Esophagus (tissue), 2 donors: ENCODE measurements around the gene PLCD3. TPM values are rescaled to one million over a fixed set of nuclear protein-coding genes. Genes with fewer than 3 reads are reported as not detected.
A peak's percentile ranks its signal among the peaks of the same experiment; 100 is the strongest.

Experiments used
- H3K27ac ChIP-seq, 2 donors: one replicate each; pipeline ENCODE4 v1.5.1; 2013; ENCODE audit warnings: low read depth in 2 of 2, mild to moderate bottlenecking in 2 of 2, inconsistent platforms in 1 of 2, low read length in 1 of 2, moderate library complexity in 1 of 2
- H3K27me3 ChIP-seq, 2 donors: one replicate each; pipeline ENCODE4 v1.6.1; 2013; ENCODE audit warnings: low read length in 2 of 2, control low read depth in 1 of 2, mild to moderate bottlenecking in 1 of 2; ENCODE audit not compliant: insufficient read depth in 2 of 2, control insufficient read depth in 1 of 2
- H3K36me3 ChIP-seq, 2 donors: one replicate each; pipeline ENCODE4 v1.6.1; 2013; ENCODE audit warnings: low read length in 1 of 2; ENCODE audit not compliant: control insufficient read depth in 2 of 2, insufficient read depth in 2 of 2
- H3K4me1 ChIP-seq, 2 donors: one replicate each; pipeline ENCODE4 v1.6.1; 2013; ENCODE audit warnings: low read length in 1 of 2; ENCODE audit not compliant: control insufficient read depth in 2 of 2, insufficient read depth in 2 of 2
- H3K4me3 ChIP-seq, 2 donors: one replicate each; pipeline ENCODE4 v1.5.1; 2013; ENCODE audit warnings: low read length in 2 of 2, mild to moderate bottlenecking in 2 of 2, low read depth in 1 of 2, moderate library complexity in 1 of 2
- H3K9me3 ChIP-seq, 2 donors: one replicate each; pipeline ENCODE4 v1.6.1; 2013; ENCODE audit warnings: mild to moderate bottlenecking in 2 of 2, low read depth in 1 of 2, low read length in 1 of 2, moderate library complexity in 1 of 2; ENCODE audit not compliant: control insufficient read depth in 2 of 2, insufficient read depth in 1 of 2
- WGBS, 2 donors: extraction: QIAGEN DNeasy Blood & Tissue Kit; methylation state at CpG; one replicate each; pipeline ENCODE4 v1.1.7; 2013; 5-methylcytosine and 5-hydroxymethylcytosine counted together
- polyA plus RNA-seq, 2 donors: library from polyadenylated mRNA; stranded (reverse); fragments of 200-250 nt; gene quantifications; one replicate each; pipeline ENCODE4 v1.2.3, GENCODE V29; 2013
- donor health status: healthy with polysubstance abuse.
- donor health status: Bipolar disorder and iron deficiency.

The PLCD3 gene
- polyA plus RNA-seq, 2 donors, result 34.2 to 47.3 TPM

DNA sequence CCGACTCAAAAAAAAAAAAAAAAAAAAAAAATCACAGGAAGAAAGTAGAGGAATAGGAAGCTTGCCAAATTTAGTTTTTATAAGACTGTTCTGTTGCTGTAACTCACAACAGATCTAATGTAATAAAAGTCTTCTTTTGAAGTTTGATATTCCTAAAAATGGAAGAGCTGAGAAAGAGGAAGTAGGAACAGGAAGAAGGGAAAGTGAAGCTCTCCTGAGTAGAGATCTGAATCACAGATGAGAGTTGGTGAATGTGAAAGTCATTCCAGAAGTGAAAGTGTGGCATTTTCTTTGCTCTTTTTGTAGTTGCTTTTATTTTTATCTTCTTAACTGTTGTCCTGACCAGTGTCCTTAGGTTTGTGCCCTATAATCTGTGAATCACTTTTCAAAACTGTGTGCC, 69.1 kb downstream of the PLCD3 start:
- H3K27ac ChIP-seq, result no peak overlapping the region
- peaks cover 0 to 2% of the 10 kb centered on the region in 2 donors for H3K4me1 ChIP-seq

GRCh38 chr17:45061606-45062205, 70.6 kb downstream of the PLCD3 start:
- peaks cover 0 to 2% of the 10 kb centered on the region in 2 donors for H3K4me1 ChIP-seq
- H3K27me3 ChIP-seq, result no peaks in the 10 kb centered on the region
- H3K36me3 ChIP-seq, result no peaks in the 10 kb centered on the region
- WGBS, 2 donors, result 10% methylated on average over 15 of the region's 15 CpGs
- H3K27ac ChIP-seq, result peak overlapping the region; percentile 20 to 98
- no peaks in the 10 kb centered on the region for H3K9me3 ChIP-seq
- H3K4me3 ChIP-seq, result peak overlapping the region; percentile 78 to 91

More for the DNA sequence above, 69.1 kb downstream of the PLCD3 start:
- Histone ChIP-seq H3K36me3 (no peaks in the 10 kb centered on the region), H3K27me3 (no peaks in the 10 kb centered on the region), H3K9me3 (no peaks in the 10 kb centered on the region), H3K4me3 (no peak overlapping the region)
- 75 to 86% methylated on average over 1 of the region's 1 CpG for WGBS, 2 donors

GRCh38 chr17:45060797-45061605, 71.3 kb downstream of the PLCD3 start, which contains the start of gene NMT1:
Gene NMT1, plus strand, starts transcription at chr17:45061317. Its CDS starts 13 bp downstream, at chr17:45061330.
- no peaks in the 10 kb centered on the region for H3K9me3 ChIP-seq
- WGBS, 2 donors, result 0 to 1% methylated on average over 50 of the region's 50 CpGs
- peak within 1 kb of the TSS; percentile 91 to 98 for H3K27ac ChIP-seq
- H3K36me3 ChIP-seq, result no peaks in the 10 kb centered on the region
- peaks cover 0 to 2% of the 10 kb centered on the region in 2 donors for H3K4me1 ChIP-seq
- peak within 1 kb of the TSS; percentile 90 to 91 for H3K4me3 ChIP-seq
- H3K27me3 ChIP-seq, result no peaks in the 10 kb centered on the region

DNA sequence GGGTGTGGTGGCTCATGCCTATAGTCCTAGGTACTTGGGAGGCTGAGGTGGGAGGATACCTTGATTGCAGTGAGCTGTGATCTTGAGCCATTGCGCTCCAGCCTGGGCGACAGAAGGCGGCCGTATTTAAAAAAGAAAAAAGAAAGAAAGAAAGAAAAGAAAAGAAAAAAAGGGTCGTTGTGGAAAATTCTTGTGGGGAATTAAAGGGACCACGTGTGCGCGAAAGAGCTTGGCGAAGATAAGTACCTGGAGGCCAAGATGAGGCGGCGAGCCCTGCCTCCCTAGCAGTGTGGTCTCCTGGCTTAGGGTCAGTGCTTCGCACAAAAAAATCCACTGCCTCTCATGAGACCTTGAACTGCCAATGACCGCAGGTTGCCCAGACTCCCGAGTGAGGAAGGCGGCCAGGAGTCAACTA, 71.9 kb downstream of the PLCD3 start:
- peak overlapping the region; percentile 90 to 91 for H3K4me3 ChIP-seq
- H3K4me1 ChIP-seq, result peaks cover 0 to 2% of the 10 kb centered on the region in 2 donors
- H3K27ac ChIP-seq, result peak overlapping the region; percentile 84 to 91
- no peaks in the 10 kb centered on the region for H3K36me3 ChIP-seq
- H3K27me3 ChIP-seq, result no peaks in the 10 kb centered on the region
- 7 to 9% methylated on average over 15 of the region's 15 CpGs for WGBS, 2 donors
- no peaks in the 10 kb centered on the region for H3K9me3 ChIP-seq

Other genes with a start within 250 kb of the PLCD3 start
- 10 to 100 TPM; 15.8 to 38.4 TPM for gene EFTUD2, start 233.1 kb downstream of the PLCD3 start, polyA plus RNA-seq
- gene GFAP, start 217.0 kb downstream of the PLCD3 start, polyA plus RNA-seq, result under 1 TPM in 1 of 2 donors, not detected in 1; 0.08 TPM
- 1 to 10 TPM; 4.3 to 7.3 TPM for gene KIF18B, start 184.7 kb downstream of the PLCD3 start, polyA plus RNA-seq
- gene C1QL1, start 164.2 kb downstream of the PLCD3 start, polyA plus RNA-seq, result under 1 TPM; 0.57 to 0.79 TPM
- gene DCAKD, start 80.9 kb downstream of the PLCD3 start, polyA plus RNA-seq, result 10 to 100 TPM; 11.8 to 15.8 TPM
- 10 to 100 TPM; 30.1 to 32.9 TPM for gene NMT1, start 71.2 kb downstream of the PLCD3 start, polyA plus RNA-seq
- 1 to 10 TPM; 5.9 to 8.8 TPM for gene ACBD4, start 3.2 kb upstream of the PLCD3 start, polyA plus RNA-seq
- gene HEXIM1, start 16.0 kb upstream of the PLCD3 start, polyA plus RNA-seq, result 10 to 100 TPM; 20.4 to 24.2 TPM
- gene HEXIM2, start 29.4 kb upstream of the PLCD3 start, polyA plus RNA-seq, result 1 to 10 TPM; 3.7 to 4.5 TPM
- 1 to 10 TPM; 4.3 to 5.2 TPM for gene FMNL1, start 89.4 kb upstream of the PLCD3 start, polyA plus RNA-seq
- gene SPATA32, start 129.6 kb upstream of the PLCD3 start, polyA plus RNA-seq, result not detected
- gene MAP3K14, start 184.5 kb upstream of the PLCD3 start, polyA plus RNA-seq, result 1 to 10 TPM; 8.0 to 9.2 TPM